GM18867 (cell line): ENCODE data around the gene TSPAN11.
A peak's percentile ranks its signal among the peaks of the same experiment; 100 is the strongest.

ENCODE experiments used
- ATAC-seq: cut with Tn5 transposase; IDR thresholded peaks from one replicate; pipeline ENCODE4 v1.9.1; 2021; ENCODE audit warnings: mild to moderate bottlenecking, moderate library complexity; ENCODE audit not compliant: unreplicated experiment

Gene TSPAN11

DNA sequence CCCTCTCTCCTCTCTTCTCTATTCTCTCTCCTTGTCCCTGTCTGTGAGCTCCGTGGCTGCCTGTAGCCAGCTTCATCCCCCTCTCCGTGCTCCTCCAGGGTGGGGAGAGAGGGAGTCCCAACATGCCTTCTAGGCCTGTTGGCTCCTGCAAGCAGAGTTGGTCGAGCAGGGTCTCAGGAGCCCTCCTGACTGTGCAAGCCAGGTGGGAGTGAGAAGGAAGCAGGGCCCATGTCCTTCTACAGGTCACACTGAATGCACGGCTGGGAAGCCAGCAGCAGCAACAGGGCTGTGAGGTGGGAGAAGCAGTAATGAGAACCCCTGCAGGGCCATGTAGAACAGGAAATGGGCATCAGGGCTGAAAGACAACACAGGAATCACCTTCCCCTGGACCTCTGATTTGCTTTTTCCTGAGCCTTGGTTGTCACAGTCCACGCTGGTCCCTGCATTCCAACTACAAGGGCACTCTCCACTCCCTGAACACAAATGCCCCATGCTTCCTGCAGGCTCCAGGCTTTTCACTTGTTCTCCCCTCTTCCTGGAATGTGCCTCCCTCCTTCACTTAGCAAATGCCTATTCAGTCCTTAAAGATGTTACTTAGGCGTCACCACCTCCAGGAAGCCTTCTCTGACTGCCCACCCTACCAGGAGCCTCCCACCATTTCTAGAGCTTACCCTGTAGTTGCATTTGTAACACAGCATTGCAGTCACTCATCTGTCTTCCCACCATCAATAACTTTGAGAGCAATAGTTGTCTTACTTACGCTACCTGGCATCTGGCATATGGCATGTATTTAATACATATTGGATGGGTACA lies 51.2 kb downstream of the TSPAN11 start:
- no peak for ATAC-seq

GRCh38 chr12:30978639-30979038 lies 52.1 kb downstream of the TSPAN11 start:
- no peak for ATAC-seq

DNA sequence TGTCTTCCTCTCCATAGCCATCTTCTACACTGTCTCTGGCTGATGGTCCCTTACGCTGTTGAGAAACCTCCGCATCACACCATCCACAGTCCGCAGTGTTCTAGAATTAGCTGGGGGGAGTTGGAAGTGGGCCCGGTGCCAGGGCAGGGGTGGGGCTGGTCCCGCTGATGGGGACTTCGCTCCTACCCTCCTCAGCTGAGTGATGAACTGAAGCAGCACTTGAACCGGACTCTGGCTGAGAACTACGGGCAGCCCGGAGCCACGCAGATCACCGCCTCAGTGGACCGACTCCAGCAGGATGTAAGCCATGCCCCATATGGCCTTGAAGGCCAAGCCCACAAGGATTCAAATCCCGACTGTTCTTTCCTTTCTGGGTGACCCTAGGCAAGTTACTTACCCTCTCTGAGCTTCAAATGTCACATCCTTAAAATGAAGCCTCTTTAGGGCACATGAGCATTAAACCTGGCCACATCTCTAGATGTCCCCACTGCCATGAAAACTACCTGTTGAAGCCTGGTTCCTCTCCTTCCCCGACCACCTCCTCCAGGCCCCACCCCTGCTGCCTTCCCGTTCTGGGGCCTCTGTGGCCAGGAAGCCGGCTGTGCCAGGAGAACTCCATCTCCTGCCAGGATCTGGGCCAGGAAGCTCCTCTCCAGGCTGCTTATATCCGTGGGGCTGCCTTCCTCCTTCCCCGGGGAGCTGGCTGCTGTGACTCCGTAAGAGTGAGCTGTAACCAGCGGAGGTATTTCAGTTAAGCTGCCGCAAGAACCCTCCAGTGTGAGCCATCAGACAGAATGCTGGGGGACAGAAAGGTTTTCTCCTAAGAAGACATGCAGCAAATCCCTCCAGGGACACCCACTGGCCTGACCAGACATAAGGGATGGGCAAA lies 53.1 kb downstream of the TSPAN11 start:
- no peak for ATAC-seq

DNA sequence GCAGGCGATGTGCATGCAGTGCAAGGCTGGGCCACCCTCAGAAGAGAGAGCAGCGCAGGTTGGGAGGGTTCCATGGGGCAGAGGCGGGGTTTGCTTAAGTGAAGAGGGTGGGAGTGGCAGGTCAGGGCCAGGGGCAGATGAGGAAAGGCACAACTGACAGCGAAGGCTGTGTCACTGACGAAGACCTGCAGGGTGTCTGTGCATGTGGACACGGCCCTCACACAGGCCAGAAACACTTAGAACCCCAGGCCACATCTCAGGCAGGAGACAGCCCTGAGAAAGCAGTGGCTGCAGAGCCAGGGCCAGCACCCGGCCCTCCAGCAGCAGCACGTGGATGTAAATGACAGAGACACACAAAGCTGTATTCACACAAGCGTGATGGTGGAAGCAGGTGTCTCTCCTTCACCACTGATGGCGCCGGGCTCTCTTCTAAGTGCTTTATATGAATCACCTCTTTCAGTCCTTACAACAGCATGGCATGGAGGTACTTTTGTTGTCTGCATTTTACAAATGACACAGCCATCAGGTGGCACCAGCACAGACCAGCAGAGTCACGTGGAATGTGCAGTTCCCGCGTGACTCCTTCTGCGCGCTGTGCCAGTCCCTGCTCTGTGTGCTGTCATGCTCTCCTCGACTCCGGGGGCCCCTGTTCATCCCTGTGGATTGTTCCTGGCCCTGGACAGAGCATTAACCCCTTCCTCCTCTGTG lies 54.6 kb downstream of the TSPAN11 start:
- no peak for ATAC-seq

DNA sequence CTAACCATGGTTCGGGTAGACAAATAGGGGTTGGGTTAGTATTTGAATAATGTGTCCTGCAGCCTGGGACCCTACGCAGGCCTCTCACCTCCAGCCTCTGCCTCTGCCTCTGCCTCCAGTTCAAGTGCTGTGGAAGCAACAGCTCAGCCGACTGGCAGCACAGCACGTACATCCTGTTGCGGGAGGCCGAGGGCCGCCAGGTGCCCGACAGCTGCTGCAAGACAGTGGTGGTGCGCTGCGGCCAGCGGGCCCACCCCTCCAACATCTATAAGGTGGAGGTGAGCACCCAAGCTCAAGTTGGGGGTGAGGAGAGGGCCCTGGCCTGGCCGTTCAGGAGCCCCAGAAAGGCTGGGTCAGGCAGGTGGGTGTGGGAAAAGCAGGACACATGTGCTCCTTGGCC lies 55.9 kb downstream of the TSPAN11 start:
- no peak for ATAC-seq

DNA sequence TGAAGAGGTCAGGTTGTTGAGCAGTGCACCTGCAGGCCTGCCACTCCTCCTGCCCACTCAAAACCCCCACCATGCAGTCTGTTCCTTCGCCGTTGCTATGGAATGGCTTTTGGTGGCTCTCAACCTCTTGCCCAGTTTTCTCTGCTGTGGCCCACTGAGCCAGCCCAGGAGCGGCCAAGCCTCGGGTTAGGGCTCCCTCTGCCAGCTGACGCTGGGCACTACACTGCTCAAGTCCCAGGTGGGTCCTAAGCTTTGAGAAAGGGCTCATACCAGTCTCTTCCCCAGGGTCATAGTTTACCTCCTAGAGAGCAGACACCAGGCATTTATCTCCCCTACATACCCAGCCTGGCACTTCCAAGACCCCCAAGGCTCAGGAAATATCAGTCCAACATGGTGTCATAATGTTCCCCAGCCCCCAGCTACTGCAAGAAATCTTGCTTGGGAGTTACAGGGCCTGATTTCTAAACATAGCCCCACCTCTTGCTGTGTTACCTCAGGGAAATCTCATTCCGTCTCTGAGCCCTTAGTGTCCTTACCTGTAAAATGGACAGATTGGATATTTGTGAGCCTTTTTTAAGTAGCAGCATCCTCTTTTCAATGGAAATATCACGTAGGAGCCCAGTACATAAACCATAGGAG lies 59.4 kb downstream of the TSPAN11 start:
- ATAC-seq, result peak; percentile 66

DNA sequence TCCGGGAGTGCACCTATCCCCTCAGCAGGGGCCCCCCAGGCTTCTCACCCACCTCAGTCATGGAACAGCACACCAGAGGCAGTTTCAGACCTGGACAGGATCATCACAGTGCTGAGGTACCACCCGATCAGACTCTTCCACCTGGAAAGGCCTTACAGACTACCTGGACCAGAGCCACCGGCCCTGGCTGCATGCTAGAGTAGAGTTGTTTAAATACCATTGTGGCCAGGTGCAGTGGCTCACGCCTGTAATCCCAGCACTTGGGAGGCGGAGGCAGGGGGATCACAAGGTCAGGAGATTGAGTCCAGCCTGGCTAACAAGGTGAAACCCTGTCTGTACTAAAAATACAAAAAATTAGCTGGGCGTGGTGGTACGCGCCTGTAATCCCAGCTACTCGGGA lies 61.5 kb downstream of the TSPAN11 start:
- ATAC-seq, result no peak

DNA sequence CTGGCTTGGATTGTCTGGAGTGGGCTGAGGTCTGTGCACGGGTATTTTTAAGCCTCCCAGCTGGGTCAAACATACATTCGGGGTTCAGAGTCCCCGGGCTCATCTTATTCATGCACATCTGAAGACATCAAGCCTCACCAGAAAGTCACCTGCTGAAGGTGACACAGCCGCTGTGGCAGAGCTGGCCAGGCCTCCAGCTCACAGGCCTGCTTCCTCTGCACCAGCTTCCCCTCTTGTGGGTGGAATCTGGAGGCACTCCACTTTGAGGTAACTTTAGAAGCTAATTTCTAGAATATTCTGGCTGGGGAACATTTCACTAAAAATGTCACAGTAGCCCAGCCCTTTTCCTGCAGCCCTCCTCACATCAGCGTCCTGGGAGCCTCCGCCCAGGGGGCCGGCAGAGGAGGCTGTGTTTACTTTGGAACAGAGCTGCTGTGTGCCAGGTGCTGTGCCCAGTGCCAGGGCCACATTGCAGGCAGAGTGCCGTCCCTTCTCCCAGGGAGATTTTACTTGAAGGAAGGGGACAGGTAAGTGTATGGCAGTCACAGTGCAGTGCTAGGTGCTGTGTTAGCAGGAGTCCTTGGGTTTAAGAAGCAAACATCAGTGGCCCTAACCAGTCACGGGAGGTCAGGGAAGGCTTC lies 62.2 kb downstream of the TSPAN11 start:
- no peak for ATAC-seq

DNA sequence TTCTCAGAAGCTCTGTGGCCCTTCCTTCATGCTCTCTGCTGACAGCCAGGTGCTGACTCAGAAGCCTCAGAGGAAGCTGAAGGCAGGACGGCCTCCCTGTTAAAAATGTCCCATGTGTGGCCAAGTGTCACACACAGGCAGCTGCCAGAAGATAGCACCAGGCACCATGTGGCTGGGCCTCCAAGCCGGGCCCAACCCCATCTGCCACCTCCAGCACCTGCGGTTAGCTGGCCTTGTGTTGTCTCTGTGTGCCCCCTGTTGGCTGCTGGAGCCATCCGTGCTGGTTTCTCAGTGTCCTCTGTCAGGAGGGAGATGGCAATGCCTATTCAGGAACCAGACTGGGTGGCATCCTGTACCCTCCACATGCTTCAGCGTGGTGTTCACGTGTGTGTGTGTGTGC lies 63.2 kb downstream of the TSPAN11 start:
- ATAC-seq, result peak; percentile 74

DNA sequence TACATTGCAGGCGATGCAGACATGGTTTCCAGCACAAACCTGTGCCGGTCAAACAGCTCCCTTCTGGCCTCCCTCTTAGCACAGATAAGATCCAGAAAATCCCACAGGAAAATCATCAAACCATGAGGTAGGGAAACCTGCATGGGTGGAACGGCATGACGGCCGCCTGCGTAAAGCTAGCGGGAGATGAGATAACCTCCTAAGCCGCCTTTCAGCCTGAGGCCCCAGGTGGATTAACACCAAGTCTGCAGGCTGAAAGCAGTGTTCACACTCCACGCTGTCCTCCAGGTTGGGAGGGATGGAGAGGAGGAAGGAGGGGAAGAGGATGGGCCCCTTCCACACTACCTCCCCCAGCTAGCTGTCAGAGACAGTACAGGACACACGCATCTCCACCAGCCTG lies 63.8 kb downstream of the TSPAN11 start:
- ATAC-seq, result no peak

- ATAC-seq, result no peak
These were observed 64.2 kb downstream of the TSPAN11 start for GRCh38 chr12:30990776-30991175.

- ATAC-seq, result no peak
These were observed 64.9 kb downstream of the TSPAN11 start for GRCh38 chr12:30991466-30991865.

DNA sequence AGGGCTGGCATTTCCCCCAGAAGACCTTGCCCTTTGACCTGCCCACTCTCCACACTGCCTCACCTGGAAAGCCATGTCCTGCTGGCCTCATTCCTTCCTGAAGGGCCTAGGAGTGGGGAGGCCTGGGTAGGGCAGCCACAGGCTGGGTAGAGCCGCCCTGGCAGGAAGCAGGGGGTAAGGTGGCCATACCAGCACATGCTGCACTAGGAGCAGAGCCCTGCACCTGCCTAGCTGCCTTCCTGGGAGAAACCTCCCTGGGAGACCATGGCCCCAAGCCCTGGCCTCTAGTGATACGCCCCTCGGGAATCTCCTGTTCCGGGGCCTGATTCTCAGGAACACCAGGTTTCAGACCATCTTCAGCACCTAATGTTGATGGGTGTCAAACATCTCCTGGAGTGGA lies 65.8 kb downstream of the TSPAN11 start:
- ATAC-seq, result no peak

GRCh38 chr12:30993766-30994165 lies 67.2 kb downstream of the TSPAN11 start:
- no peak for ATAC-seq

GRCh38 chr12:30994274-30994673 lies 67.7 kb downstream of the TSPAN11 start:
- no peak for ATAC-seq

DNA sequence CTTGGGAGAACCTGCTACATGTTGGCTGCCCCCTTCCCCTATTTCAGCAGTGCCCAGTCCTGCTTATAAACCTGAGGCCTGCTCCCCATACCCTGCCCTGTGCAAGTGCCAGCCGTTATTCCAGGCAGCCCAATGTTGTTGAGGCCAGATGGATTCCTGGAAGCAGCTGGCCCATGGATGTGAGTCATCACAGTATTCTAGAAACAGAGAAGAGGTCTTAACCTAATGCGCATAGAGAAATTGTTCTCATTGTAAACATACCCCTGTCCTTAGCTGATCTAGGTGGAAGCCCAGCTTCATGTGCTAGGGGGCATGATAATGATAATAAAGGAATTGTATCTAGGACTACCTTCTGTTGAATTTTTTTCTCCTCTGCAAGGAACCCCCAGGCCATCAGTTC lies 69.7 kb downstream of the TSPAN11 start:
- no peak for ATAC-seq

DNA sequence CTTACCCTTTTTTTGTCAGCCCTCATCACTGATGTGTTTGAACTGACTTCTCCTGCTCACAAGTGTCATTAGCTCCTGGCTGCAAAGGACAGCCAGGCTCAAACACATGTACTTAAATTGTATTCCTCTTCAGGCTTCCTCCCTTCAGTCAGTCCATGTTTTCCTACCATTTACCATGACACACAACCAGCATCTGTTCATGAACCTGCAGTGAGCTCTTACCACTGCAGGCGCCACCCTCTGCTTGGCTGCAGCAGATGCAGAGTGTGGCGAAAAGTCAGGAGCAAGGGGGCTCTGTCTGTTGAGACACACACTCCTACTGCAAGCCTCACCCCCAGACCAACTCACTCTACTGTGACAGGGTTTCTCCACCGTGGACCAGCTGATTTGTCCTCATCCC lies 70.2 kb downstream of the TSPAN11 start:
- no peak for ATAC-seq

DNA sequence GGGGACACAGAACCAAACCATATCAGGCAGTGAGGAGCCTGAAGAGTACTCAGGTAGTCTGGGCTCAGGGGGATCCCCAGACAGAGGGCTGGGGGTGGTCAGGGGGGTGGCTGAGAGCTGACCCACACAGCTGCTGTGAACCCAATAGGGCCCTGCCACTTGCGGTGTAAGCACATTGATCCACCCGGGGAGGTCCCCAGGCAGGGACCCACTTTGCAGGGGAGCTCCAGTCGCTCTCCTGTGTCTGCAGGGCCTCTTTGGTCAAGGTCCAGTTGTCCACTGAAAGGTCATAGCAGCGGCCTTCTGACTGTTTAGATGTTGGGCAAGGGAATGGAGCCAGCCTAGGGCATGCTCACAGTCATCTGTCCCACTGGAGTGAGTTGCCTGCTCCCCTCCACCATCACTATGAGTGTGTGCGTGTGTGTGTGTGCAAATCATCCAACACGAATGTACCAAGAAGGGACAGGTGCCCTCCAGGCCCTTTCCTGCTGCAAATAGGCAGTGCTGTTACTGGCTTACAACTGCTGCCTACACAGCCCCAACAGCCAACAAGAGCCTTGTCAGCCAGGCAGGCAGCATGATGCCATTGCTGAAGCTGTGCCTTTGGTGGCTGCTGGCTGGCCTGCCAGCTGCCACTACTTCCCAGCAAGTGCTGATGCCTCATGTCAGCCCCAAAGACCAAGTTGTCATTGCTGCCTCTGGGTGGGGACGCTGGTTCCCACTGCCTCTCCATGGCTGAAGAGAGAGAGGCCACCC lies 71.3 kb downstream of the TSPAN11 start:
- ATAC-seq, result no peak

DNA sequence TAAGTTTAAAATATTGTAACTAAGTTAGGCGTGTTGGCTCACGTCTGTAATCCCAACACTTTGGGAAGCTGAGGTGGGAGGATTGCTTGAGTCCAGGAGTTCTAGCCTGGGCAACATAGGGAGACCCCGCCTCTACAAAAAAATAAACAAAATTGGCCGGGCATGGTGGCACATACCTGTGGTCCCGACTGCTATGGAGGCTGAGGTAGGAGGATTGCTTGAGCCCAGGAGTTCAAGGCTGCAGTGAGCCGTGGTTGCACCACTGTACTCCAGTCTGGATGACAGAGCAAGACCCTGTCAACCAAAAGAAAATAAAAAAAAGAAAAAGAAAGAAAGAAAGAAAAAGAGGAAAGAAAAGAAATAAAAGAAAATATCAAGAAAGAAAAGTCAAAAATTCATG lies 72.5 kb downstream of the TSPAN11 start:
- ATAC-seq, result no peak

DNA sequence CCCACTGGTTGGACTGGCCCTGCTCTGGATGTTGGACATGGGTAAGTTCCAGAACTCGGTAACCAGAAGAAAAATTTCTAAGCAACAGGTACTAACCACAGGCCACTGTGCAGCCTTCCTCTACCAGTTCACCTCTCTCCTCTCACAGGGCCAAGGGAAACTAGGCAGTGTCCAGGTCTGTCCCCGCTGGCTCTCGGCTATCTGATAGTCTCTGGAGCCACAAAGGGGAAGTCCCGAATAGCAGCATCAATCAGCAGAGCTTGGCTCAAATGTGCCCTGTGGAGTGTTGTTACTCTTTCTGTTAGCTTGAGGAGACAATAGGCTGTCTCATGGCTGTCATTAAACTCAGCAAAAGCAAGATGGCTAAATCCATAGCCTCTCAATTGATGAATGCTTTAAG lies 73.2 kb downstream of the TSPAN11 start:
- no peak for ATAC-seq
